ENCODE results near the gene GABRA4.
A peak's percentile ranks its signal among the peaks of the same experiment; 100 is the strongest.

The GABRA4 gene

GRCh38 chr4:46977245-46977644, 16.1 kb downstream of the GABRA4 start:
- FAIRE-seq (no peak), DNase-seq (ENCODE audit: insufficient read length) (no peak)
- TF ChIP-seq TAF1 (IDR thresholded peaks at IDR 0.05; ENCODE audit: borderline replicate concordance, low read depth, low read length) (no peak), POLR2A (IDR thresholded peaks at IDR 0.05; ENCODE audit: low read depth, low read length) (no peak), POLR2AphosphoS5 (IDR thresholded peaks at IDR 0.05; ENCODE audit: low read depth, low read length) (no peak)

GRCh38 chr4:46975812-46976553, 17.4 kb downstream of the GABRA4 start:
- TF ChIP-seq TAF1 (IDR thresholded peaks at IDR 0.05; ENCODE audit: borderline replicate concordance, low read depth, low read length) (no peak), POLR2A (IDR thresholded peaks at IDR 0.05; ENCODE audit: low read depth, low read length) (no peak)
- DNase-seq (ENCODE audit: insufficient read length) (no peak), FAIRE-seq (peak; percentile 48)

GRCh38 chr4:46974891-46975543, 18.4 kb downstream of the GABRA4 start:
- FAIRE-seq (peak; percentile 77), DNase-seq (ENCODE audit: insufficient read length) (no peak)
- TF ChIP-seq POLR2AphosphoS5 (IDR thresholded peaks at IDR 0.05; ENCODE audit: low read depth, low read length), result no peak
- no peak for TF ChIP-seq POLR2A (IDR thresholded peaks at IDR 0.05; ENCODE audit: low read depth, low read length)
- TF ChIP-seq TAF1 (IDR thresholded peaks at IDR 0.05; ENCODE audit: borderline replicate concordance, low read depth, low read length), result no peak

- TF ChIP-seq POLR2A (IDR thresholded peaks at IDR 0.05; ENCODE audit: low read depth, low read length) (no peak), POLR2AphosphoS5 (IDR thresholded peaks at IDR 0.05; ENCODE audit: low read depth, low read length) (no peak), TAF1 (IDR thresholded peaks at IDR 0.05; ENCODE audit: borderline replicate concordance, low read depth, low read length) (no peak)
- FAIRE-seq (no peak), DNase-seq (ENCODE audit: insufficient read length) (no peak)
Measured at GRCh38 chr4:46968847-46969246, 24.5 kb downstream of the GABRA4 start.

GRCh38 chr4:46967631-46968030, 25.8 kb downstream of the GABRA4 start:
- DNase-seq (ENCODE audit: insufficient read length) (no peak), FAIRE-seq (no peak)
- TF ChIP-seq POLR2A (IDR thresholded peaks at IDR 0.05; ENCODE audit: low read depth, low read length), result no peak
- no peak for TF ChIP-seq TAF1 (IDR thresholded peaks at IDR 0.05; ENCODE audit: borderline replicate concordance, low read depth, low read length)
- TF ChIP-seq POLR2AphosphoS5 (IDR thresholded peaks at IDR 0.05; ENCODE audit: low read depth, low read length), result no peak

- TF ChIP-seq POLR2AphosphoS5 (IDR thresholded peaks at IDR 0.05; ENCODE audit: low read depth, low read length), result no peak
- TF ChIP-seq TAF1 (IDR thresholded peaks at IDR 0.05; ENCODE audit: borderline replicate concordance, low read depth, low read length), result no peak
- TF ChIP-seq POLR2A (IDR thresholded peaks at IDR 0.05; ENCODE audit: low read depth, low read length), result no peak
- no peak for DNase-seq (ENCODE audit: insufficient read length)
- peak; percentile 30 for FAIRE-seq
Measured at GRCh38 chr4:46958742-46959488, 34.5 kb downstream of the GABRA4 start.

- FAIRE-seq, result no peak
Measured at GRCh38 chr4:46956451-46956850, 36.9 kb downstream of the GABRA4 start.

GRCh38 chr4:46955601-46956000, 37.8 kb downstream of the GABRA4 start:
- no peak for DNase-seq (ENCODE audit: insufficient read length)
- TF ChIP-seq POLR2A (IDR thresholded peaks at IDR 0.05; ENCODE audit: low read depth, low read length), result no peak
- no peak for TF ChIP-seq POLR2AphosphoS5 (IDR thresholded peaks at IDR 0.05; ENCODE audit: low read depth, low read length)
- TF ChIP-seq TAF1 (IDR thresholded peaks at IDR 0.05; ENCODE audit: borderline replicate concordance, low read depth, low read length), result no peak
- FAIRE-seq, result no peak

More at GRCh38 chr4:46956451-46956850, 36.9 kb downstream of the GABRA4 start:
- no peak for DNase-seq (ENCODE audit: insufficient read length)
- TF ChIP-seq POLR2A (IDR thresholded peaks at IDR 0.05; ENCODE audit: low read depth, low read length) (no peak), TAF1 (IDR thresholded peaks at IDR 0.05; ENCODE audit: borderline replicate concordance, low read depth, low read length) (no peak)

- FAIRE-seq (no peak), DNase-seq (ENCODE audit: insufficient read length) (no peak)
- no peak for TF ChIP-seq TAF1 (IDR thresholded peaks at IDR 0.05; ENCODE audit: borderline replicate concordance, low read depth, low read length)
- no peak for TF ChIP-seq POLR2AphosphoS5 (IDR thresholded peaks at IDR 0.05; ENCODE audit: low read depth, low read length)
- no peak for TF ChIP-seq POLR2A (IDR thresholded peaks at IDR 0.05; ENCODE audit: low read depth, low read length)
Measured at GRCh38 chr4:46954643-46955042, 38.7 kb downstream of the GABRA4 start.

- TF ChIP-seq POLR2A (IDR thresholded peaks at IDR 0.05; ENCODE audit: low read depth, low read length), result no peak
- TF ChIP-seq POLR2AphosphoS5 (IDR thresholded peaks at IDR 0.05; ENCODE audit: low read depth, low read length), result no peak
- TF ChIP-seq TAF1 (IDR thresholded peaks at IDR 0.05; ENCODE audit: borderline replicate concordance, low read depth, low read length), result no peak
- DNase-seq (ENCODE audit: insufficient read length) (no peak), FAIRE-seq (no peak)
Measured at GRCh38 chr4:46953564-46953963, 39.8 kb downstream of the GABRA4 start.

- TF ChIP-seq POLR2A (IDR thresholded peaks at IDR 0.05; ENCODE audit: low read depth, low read length) (no peak), TAF1 (IDR thresholded peaks at IDR 0.05; ENCODE audit: borderline replicate concordance, low read depth, low read length) (no peak), POLR2AphosphoS5 (IDR thresholded peaks at IDR 0.05; ENCODE audit: low read depth, low read length) (no peak)
- DNase-seq (ENCODE audit: insufficient read length), result no peak
- no peak for FAIRE-seq
Measured at GRCh38 chr4:46952451-46952850, 40.9 kb downstream of the GABRA4 start.
